Pancreas (tissue), 10 donors: ENCODE data around the gene SPEG. TPM values are rescaled to one million over a fixed set of nuclear protein-coding genes. Genes with fewer than 3 reads are reported as not detected.
A peak's percentile ranks its signal among the peaks of the same experiment; 100 is the strongest.

Source experiments
- ATAC-seq, 4 donors: fragments of 200-7000 bp; cut with Tn5 transposase; one replicate each; pipeline versions ENCODE4 v1.8.0 to v1.9.1; 2020; ENCODE audit warnings: mild to moderate bottlenecking in 4 of 4, moderate library complexity in 4 of 4
- DNase-seq, 6 donors: peaks; one replicate each; pipeline ENCODE4 v3.0.0-alpha.2; 2020
- FAIRE-seq: peaks from 2 replicates; lab custom pipeline; 2012; peaks lifted over from hg19 to GRCh38; lab: Jason Lieb, UNC
- H3K27ac ChIP-seq, 4 donors: fragments of 200-600 bp; sonication (generic); 1 replicate in 3 of 4; 2 replicates in 1 of 4; pipeline versions ENCODE4 v1.5.0 to v1.8.0; 2020
- H3K27me3 ChIP-seq, 4 donors: fragments of 200-600 bp; one replicate each; pipeline ENCODE4 v1.8.0; 2021
- H3K36me3 ChIP-seq, 3 donors: fragments of 200-600 bp; sonication (generic) in 1 of 3; one replicate each; pipeline versions ENCODE4 v1.5.0 to v1.8.0; 2020 to 2021
- H3K4me1 ChIP-seq, 3 donors: fragments of 200-600 bp; one replicate each; pipeline ENCODE4 v1.8.0; 2021
- H3K4me3 ChIP-seq, 4 donors: fragments of 200-600 bp; sonication (generic) in 2 of 4; one replicate each; pipeline versions ENCODE4 v1.5.0 to v1.8.0; 2020 to 2021
- H3K9me3 ChIP-seq, 4 donors: fragments of 200-600 bp; one replicate each; pipeline ENCODE4 v1.8.0; 2021
- WGBS, 2 donors: extraction: QIAGEN DNeasy Blood & Tissue Kit; methylation state at CpG; one replicate each; pipeline ENCODE4 v1.1.7; 2013; 5-methylcytosine and 5-hydroxymethylcytosine counted together
- intact Hi-C, 3 donors: fragments of 100-400 bp; cut with DNase I; formaldehyde crosslinking; loops; one replicate each; pipeline versions ENCODE4 v1.11.1 to v1.14.2; 2022
- polyA plus RNA-seq, 2 donors: library from polyadenylated mRNA; stranded (reverse); fragments of 200-250 nt; gene quantifications; one replicate each; pipeline ENCODE4 v1.2.3, GENCODE V29; 2013
- total RNA-seq, 6 donors: library from RNA; stranded (reverse); fragmentation: NEBNext Ultra II Directional in 4 of 6; extraction: Animal tissue kit (Norgen Biotek cat#: 25700) in 4 of 6; gene quantifications; one replicate each; pipeline versions ENCODE4 v1.2.1 to v1.2.4, GENCODE V29; 2021 to 2023
- TF ChIP-seq, protein P1 (sequence below), 4 donors: fragments of 200-600 bp; sonication (generic) in 3 of 4; IDR thresholded peaks; one replicate each; pipeline versions ENCODE4 v1.5.0 to v1.8.0; 2021; ENCODE audit warnings: antibody characterized with exemption in 4 of 4
- donor health status: healthy with polysubstance abuse.
- donor health status: DM: no; HTN: no; CAD: no; lungs with moderate emphysema.
- donor health status: DM: no; HTN: no; CAD: no.
- donor health status: control.
- donor health status: control.
- donor health status: Bipolar disorder and iron deficiency.
- donor health status: DM: yes; HTN: yes; CAD: no.
- donor health status: DM: no; HTN: no; CAD: no.
- donor health status: DM: no; HTN: no; CAD: no.
- donor health status: DM: yes; HTN: yes; CAD: no.

Gene SPEG
- total and polyA plus RNA-seq, 8 donors = 2.6 to 33.3 (median 4.2) TPM

DNA sequence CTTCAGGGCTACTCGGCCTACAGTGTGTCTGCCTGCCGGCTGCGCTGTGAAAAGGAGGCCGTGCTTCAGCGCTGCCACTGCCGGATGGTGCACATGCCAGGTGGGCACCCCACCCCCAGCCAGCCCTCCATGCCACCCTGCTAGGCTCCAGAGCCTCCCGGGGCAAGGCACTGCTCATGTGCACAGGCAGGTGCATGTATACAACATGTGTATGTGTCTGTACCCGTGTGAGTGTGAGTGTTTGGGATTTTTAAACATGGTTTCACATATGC is 97.7 kb downstream of the SPEG start:
- WGBS, 2 donors = 64 to 76% methylated on average over 8 of the region's 8 CpGs
- ATAC-seq = no peak

DNA sequence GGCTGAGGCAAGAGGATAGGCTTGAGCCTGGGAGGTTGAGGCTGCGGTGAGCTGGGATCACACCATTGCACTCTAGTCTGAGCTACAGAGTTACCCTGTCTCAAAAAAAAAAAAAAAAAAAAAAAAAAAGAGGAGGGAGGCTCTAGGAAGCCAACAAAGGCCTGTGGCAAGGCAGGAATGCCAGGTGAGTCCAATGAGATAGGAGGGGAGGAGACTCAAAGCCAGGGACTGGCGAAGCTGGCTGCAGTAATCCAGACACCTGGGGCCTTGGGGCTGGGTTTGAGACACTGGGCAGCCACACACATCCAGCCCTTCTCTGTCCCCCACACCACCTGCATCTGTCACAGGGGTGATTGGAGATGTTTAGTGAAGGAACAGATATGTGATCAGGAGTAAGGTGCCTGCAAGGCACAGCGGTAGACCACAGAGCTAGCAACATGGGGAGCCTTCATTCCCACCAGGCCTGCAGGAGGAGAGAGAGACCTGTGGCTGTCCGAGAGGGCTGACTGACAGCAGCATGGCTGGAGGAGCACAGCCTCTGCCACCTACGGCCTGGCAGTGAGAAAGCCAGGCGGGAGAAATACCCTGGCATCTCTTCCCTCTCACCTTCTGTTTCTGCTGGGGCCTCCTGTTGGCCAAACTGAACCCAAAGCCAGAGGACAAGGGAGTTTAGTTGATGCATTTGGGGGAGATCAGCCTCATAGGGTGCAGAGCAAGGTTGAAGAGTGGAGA is 99.5 kb downstream of the SPEG start:
- H3K27me3 ChIP-seq = peaks cover 0 to 10% (median 0%) of the 10 kb centered on the region in 4 donors
- no peaks in the 10 kb centered on the region for H3K9me3 ChIP-seq
- peaks cover 0 to 7% (median 6%) of the 10 kb centered on the region in 3 donors for H3K36me3 ChIP-seq
- no peak overlapping the region for H3K4me3 ChIP-seq
- 70 to 75% methylated on average over 6 of the region's 6 CpGs for WGBS, 2 donors
- DNase-seq (no peak), ATAC-seq (no peak), FAIRE-seq (no peak)
- TF ChIP-seq, protein P1, sequence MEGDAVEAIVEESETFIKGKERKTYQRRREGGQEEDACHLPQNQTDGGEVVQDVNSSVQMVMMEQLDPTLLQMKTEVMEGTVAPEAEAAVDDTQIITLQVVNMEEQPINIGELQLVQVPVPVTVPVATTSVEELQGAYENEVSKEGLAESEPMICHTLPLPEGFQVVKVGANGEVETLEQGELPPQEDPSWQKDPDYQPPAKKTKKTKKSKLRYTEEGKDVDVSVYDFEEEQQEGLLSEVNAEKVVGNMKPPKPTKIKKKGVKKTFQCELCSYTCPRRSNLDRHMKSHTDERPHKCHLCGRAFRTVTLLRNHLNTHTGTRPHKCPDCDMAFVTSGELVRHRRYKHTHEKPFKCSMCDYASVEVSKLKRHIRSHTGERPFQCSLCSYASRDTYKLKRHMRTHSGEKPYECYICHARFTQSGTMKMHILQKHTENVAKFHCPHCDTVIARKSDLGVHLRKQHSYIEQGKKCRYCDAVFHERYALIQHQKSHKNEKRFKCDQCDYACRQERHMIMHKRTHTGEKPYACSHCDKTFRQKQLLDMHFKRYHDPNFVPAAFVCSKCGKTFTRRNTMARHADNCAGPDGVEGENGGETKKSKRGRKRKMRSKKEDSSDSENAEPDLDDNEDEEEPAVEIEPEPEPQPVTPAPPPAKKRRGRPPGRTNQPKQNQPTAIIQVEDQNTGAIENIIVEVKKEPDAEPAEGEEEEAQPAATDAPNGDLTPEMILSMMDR (IDR thresholded peaks at IDR 0.05) = no peak
- intact Hi-C loops = loop anchor here in 2 of 3 donors (5.0 to 10.0 kb wide), 3 partner anchors 67 to 111 kb away; no protein-coding TSS in a partner anchor
- H3K27ac ChIP-seq = no peak overlapping the region
- H3K4me1 ChIP-seq = no peaks in the 10 kb centered on the region

More for the DNA sequence above, 97.7 kb downstream of the SPEG start:
- no peaks in the 10 kb centered on the region for H3K4me1 ChIP-seq
- peak in 1 of 6 donors; percentile 56 for DNase-seq
- no peak for FAIRE-seq
- no peak overlapping the region for H3K4me3 ChIP-seq
- H3K27ac ChIP-seq = no peak overlapping the region
- TF ChIP-seq, protein P1 (IDR thresholded peaks at IDR 0.05) = no peak
- H3K36me3 ChIP-seq = no peaks in the 10 kb centered on the region
- H3K27me3 ChIP-seq = peaks cover 0 to 17% (median 0%) of the 10 kb centered on the region in 4 donors
- H3K9me3 ChIP-seq = no peaks in the 10 kb centered on the region
- intact Hi-C loops = loop anchor here in 2 of 3 donors (5.0 to 10.0 kb wide), 3 partner anchors 65 to 112 kb away; no protein-coding TSS in a partner anchor

DNA sequence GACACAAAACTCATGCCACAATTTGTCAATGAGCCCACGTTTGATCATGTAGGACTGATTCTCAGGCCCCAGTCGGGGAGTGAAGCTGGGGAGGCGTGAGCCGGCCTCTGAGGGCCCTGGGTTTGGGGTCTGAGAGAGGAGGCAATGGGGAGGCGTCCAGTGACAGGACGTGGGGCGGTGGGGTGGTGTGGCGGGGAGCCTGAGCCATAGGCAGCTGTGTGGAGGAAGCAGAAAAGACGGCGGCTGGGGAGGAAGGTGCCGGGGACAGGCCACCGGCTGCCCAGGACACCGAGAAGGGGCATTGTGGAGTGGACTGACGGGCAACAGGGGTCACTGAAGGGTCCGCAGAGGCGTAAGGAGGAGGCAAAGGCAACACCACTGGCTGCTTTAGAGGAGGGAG is 101.8 kb downstream of the SPEG start:
- Histone ChIP-seq H3K27ac (no peak overlapping the region), H3K4me3 (no peak overlapping the region), H3K4me1 (peaks cover 0 to 4% (median 1%) of the 10 kb centered on the region in 3 donors), H3K27me3 (no peaks in the 10 kb centered on the region), H3K36me3 (peaks cover 2 to 26% (median 19%) of the 10 kb centered on the region in 3 donors), H3K9me3 (no peaks in the 10 kb centered on the region)
- intact Hi-C loops = loop anchor here in 1 of 3 donors (10.0 kb wide), 2 partner anchors 72 to 108 kb away; no protein-coding TSS in a partner anchor
- TF ChIP-seq, protein P1 (IDR thresholded peaks at IDR 0.05) = no peak
- 66 to 75% methylated on average over 16 of the region's 16 CpGs for WGBS, 2 donors
- FAIRE-seq = no peak
- ATAC-seq = no peak
- DNase-seq = no peak

DNA sequence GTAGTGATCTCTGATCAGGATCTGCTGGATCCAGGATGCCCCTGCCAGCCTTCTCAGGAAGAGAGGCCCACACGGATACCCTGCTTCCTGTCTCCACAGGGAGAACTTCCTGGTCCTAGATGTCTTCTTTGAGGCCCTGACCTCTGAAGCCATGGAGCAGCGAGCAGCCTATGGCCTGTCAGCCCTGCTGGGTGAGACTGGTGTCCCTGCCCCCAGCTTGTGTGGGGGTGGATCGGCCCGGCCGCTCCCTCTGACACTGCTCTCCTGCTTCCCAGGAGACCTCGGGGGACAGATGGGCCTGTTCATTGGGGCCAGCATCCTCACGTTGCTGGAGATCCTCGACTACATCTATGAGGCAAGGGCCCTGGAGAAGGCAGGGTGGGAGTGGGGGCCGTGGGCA is 102.3 kb downstream of the SPEG start:
- peak in 1 of 6 donors; percentile 72 for DNase-seq
- intact Hi-C loops = loop anchor here in 1 of 3 donors (10.0 kb wide), 2 partner anchors 72 to 108 kb away; no protein-coding TSS in a partner anchor
- no peaks in the 10 kb centered on the region for H3K27me3 ChIP-seq
- FAIRE-seq = no peak
- H3K36me3 ChIP-seq = peaks cover 2 to 26% (median 19%) of the 10 kb centered on the region in 3 donors
- H3K4me3 ChIP-seq = no peak overlapping the region
- peaks cover 0 to 5% (median 4%) of the 10 kb centered on the region in 3 donors for H3K4me1 ChIP-seq
- no peak overlapping the region for H3K27ac ChIP-seq
- no peak for ATAC-seq
- no peaks in the 10 kb centered on the region for H3K9me3 ChIP-seq
- TF ChIP-seq, protein P1 (IDR thresholded peaks at IDR 0.05) = no peak
- 37 to 38% methylated on average over 9 of the region's 9 CpGs for WGBS, 2 donors
